Adrenal gland (tissue), 12 donors: ENCODE data around the gene KCNH5. TPM values are rescaled to one million over a fixed set of nuclear protein-coding genes. Genes with fewer than 3 reads are reported as not detected.

Experiments
- DNase-seq, 7 donors: peaks; one replicate each; pipeline ENCODE4 v3.0.0-alpha.2; 2019 to 2020
- H3K27ac ChIP-seq, 5 donors: fragments of 200-600 bp; sonication (generic) in 4 of 5; 1 replicate in 3 of 5; 2 replicates in 2 of 5; pipeline versions ENCODE4 v1.5.1 to v1.8.0; 2016 to 2020; ENCODE audit warnings: mild to moderate bottlenecking in 1 of 5
- H3K27me3 ChIP-seq: fragments of 200-600 bp; 2 replicates; pipeline ENCODE4 v1.8.0; 2021
- H3K36me3 ChIP-seq, 2 donors: fragments of 200-600 bp; replicated peaks in 1 of 2; 1 replicate in 1 of 2; 2 replicates in 1 of 2; pipeline versions ENCODE4 v1.5.1 to v1.8.0; 2018 to 2022
- H3K4me1 ChIP-seq, 2 donors: fragments of 200-600 bp; replicated peaks in 1 of 2; 1 replicate in 1 of 2; 2 replicates in 1 of 2; pipeline versions ENCODE4 v1.5.1 to v1.8.0; 2018 to 2021
- H3K4me3 ChIP-seq, 4 donors: fragments of 200-600 bp; sonication (generic) in 3 of 4; one replicate each; pipeline ENCODE4 v1.5.1; 2016 to 2018
- H3K9me3 ChIP-seq, 3 donors: fragments of 200-600 bp; sonication (generic) in 1 of 3; replicated peaks in 1 of 3; 1 replicate in 2 of 3; 2 replicates in 1 of 3; pipeline versions ENCODE4 v1.5.1 to v1.8.0; 2016 to 2021
- POLR2A ChIP-seq, 2 donors: fragments of 450-650 bp; IDR thresholded peaks; one replicate each; pipeline ENCODE4 v1.6.1; 2017; ENCODE audit warnings: antibody characterized with exemption in 2 of 2, mild to moderate bottlenecking in 2 of 2, moderate library complexity in 1 of 2
- WGBS, 4 donors: extraction: QIAGEN DNeasy Blood & Tissue Kit in 2 of 4; methylation state at CpG; one replicate each; pipeline versions ENCODE4 v1.1.5 to v1.1.7; 2013 to 2017; 5-methylcytosine and 5-hydroxymethylcytosine counted together
- intact Hi-C, 2 donors: fragments of 100-400 bp; cut with DNase I; formaldehyde crosslinking; loops; one replicate each; pipeline versions ENCODE4 v1.14.1 to v1.15.0; 2022 to 2023
- polyA plus RNA-seq, 3 donors: library from polyadenylated mRNA; stranded (reverse); fragments of 200-250 nt in 2 of 3; fragments of 350-450 nt in 1 of 3; fragmentation: Illumina TruSeq in 1 of 3; extraction: RNeasy Lipid Tissue Mini Kit (QIAGEN cat#74804) in 1 of 3; gene quantifications; one replicate each; pipeline ENCODE4 v1.2.3, GENCODE V29; 2013 to 2014
- total RNA-seq, 9 donors: library from RNA; depleted of rRNA in 4 of 9; stranded (reverse); fragments of >200 nt in 4 of 9; fragments of 120-200 nt in 1 of 9; fragmentation: NEBNext Ultra II Directional in 1 of 9; extraction: Animal tissue kit (Norgen Biotek cat#: 25700) in 1 of 9; gene quantifications; one replicate each; pipeline versions ENCODE4 v1.1.0 to v1.2.4, GENCODE V29; 2013 to 2023
- TF ChIP-seq, protein P1 (sequence below), 6 experiments: fragments of 450-650 bp in 4 of 6; fragments of 200-600 bp in 2 of 6; sonication (generic) in 1 of 6; IDR thresholded peaks; 1 replicate in 5 of 6; 2 replicates in 1 of 6; pipeline versions ENCODE4 v1.5.1 to v1.8.0; 2016 to 2021; ENCODE audit warnings: antibody characterized with exemption in 6 of 6, mild to moderate bottlenecking in 2 of 6, moderate library complexity in 1 of 6
- donor health status: healthy with polysubstance abuse.
- donor health status: Bipolar disorder and iron deficiency.
- donor health status: DM: yes; HTN: yes; CAD: no.
- donor health status: DM: no; HTN: no; CAD: no.
- donor health status: DM: no; HTN: no; CAD: no.
- donor health status: DM: yes; HTN: yes; CAD: no.

KCNH5 gene
- total and polyA plus RNA-seq, 12 donors: 0.10 to 3.2 (median 0.84) TPM; not detected in 4

DNA sequence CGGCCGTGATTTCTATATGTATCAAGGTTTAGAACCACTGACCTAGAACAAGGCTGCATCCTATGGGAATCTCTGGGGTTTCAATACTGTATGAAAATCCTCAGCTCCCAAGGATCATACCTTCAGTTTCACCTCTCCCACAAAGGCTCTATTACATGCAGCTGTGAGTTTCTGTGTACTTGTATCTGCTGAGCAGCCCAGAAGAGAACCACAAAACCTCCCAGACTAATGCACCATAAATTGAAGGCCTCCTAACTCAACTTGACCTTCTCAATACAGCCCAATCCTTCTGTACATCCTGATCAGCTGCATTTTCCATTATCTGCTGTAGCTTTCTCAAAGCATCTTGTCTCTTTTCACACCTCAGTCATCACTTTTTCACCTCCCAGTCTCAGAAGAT is 5.4 kb upstream of the KCNH5 start:
- peaks cover 4% of the 10 kb centered on the region for H3K27me3 ChIP-seq
- H3K4me1 ChIP-seq: no peaks in the 10 kb centered on the region
- TF ChIP-seq POLR2A (IDR thresholded peaks at IDR 0.05): no peak
- TF ChIP-seq, protein P1, sequence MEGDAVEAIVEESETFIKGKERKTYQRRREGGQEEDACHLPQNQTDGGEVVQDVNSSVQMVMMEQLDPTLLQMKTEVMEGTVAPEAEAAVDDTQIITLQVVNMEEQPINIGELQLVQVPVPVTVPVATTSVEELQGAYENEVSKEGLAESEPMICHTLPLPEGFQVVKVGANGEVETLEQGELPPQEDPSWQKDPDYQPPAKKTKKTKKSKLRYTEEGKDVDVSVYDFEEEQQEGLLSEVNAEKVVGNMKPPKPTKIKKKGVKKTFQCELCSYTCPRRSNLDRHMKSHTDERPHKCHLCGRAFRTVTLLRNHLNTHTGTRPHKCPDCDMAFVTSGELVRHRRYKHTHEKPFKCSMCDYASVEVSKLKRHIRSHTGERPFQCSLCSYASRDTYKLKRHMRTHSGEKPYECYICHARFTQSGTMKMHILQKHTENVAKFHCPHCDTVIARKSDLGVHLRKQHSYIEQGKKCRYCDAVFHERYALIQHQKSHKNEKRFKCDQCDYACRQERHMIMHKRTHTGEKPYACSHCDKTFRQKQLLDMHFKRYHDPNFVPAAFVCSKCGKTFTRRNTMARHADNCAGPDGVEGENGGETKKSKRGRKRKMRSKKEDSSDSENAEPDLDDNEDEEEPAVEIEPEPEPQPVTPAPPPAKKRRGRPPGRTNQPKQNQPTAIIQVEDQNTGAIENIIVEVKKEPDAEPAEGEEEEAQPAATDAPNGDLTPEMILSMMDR (IDR thresholded peaks at IDR 0.05): no peak
- DNase-seq: no peak
- 84 to 95% (median 91%) methylated on average over 2 of the region's 2 CpGs for WGBS, 4 donors
- no peak overlapping the region for H3K27ac ChIP-seq
- no peaks in the 10 kb centered on the region for H3K36me3 ChIP-seq
- intact Hi-C loops: no loop called here
- H3K4me3 ChIP-seq: no peak overlapping the region
- no peaks in the 10 kb centered on the region for H3K9me3 ChIP-seq

DNA sequence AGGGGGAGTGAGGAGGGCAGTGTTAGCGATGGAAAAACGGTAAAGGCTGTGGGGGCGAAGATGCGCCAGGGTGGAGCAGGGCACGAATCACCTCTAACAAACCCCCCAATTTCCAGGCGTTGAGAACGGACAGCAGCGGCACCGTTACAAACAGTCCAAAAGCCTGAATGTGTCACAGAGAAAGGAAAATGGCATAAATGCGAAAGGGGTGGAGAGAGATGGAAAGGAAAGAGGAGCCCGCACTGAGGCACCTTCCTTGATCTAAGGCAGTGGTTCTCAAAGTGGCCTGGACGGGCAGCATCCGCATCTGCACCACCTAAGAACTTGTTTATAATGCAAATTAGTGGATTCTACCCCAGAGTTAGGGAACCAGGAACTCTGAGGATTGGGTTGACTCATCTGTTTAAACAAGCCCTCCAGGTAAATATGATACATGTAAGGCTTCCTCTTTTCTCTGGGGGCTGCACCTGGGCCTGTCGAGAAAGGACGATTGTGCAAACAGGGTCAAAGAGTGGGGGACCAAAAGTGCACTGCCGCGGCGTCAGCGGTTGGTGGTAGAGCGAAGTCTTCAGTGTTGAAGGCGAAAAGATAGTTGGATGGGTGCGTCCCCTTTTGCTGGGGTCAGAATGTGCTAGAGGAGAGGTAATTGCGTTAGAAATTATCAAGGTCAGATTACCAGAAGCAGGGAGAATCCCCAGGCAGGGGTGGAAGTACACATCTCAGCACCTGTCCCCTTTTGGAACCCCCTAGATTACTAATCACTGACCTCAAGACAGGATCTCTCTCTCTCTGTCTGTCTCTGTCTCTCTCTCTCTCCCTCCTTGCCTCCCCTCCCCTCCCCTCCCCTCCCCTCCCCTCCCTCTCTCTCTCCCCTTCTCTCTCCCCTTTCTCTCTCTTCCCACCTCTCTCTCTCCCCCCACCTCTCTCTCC is 1.3 kb upstream of the KCNH5 start:
- H3K27ac ChIP-seq: peak overlapping the region in 1 of 5 donors; percentile 62
- TF ChIP-seq, protein P1 (IDR thresholded peaks at IDR 0.05): no peak
- no peak for TF ChIP-seq POLR2A (IDR thresholded peaks at IDR 0.05)
- H3K9me3 ChIP-seq: no peaks in the 10 kb centered on the region
- no peaks in the 10 kb centered on the region for H3K4me1 ChIP-seq
- peaks cover 19% of the 10 kb centered on the region for H3K27me3 ChIP-seq
- H3K4me3 ChIP-seq: no peak overlapping the region
- 8 to 13% (median 11%) methylated on average over 22 to 23 of the region's 23 CpGs for WGBS, 4 donors
- intact Hi-C loops: no loop called here
- no peaks in the 10 kb centered on the region for H3K36me3 ChIP-seq
- no peak for DNase-seq

DNA sequence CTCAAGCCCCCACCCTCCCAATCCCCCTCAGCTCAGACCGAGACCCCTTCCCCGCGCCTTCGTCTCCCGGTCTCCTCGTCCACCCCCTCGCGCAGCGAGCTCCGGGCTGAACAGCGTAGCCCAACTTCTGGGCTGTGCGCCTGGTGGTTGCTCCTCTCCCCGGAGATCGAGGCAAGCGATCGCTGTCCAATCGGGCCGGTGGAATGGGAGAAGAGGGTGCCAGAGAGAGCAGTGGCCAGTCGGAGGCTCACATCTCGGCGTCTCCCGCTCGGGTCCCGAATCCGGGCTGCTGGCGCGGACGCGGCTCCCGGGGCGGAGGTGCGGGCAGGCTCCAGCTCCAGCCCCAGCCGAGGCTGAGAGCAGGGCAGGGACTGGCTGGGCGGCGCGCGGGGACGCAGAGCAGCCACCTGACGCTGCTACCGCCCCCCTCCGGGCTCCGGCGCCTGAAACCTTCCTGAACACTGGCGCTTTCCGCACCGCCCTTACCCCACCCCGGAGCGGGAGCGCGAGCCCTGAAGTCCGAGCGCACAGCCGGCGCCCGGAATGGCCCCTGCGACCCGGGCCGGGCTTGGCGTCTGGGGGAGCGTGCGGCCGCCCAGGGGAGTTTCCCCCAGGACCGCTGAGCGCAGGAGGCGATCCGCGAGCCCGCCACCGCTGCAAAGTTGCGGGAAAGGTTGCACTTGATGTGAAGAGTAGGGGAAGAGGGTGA is 508 bp upstream of the KCNH5 start:
- H3K27ac ChIP-seq: peak overlapping the region in 1 of 5 donors; percentile 62
- TF ChIP-seq, protein P1 (IDR thresholded peaks at IDR 0.05): no peak
- peak in 1 of 2 donors; percentile 19 for TF ChIP-seq POLR2A (IDR thresholded peaks at IDR 0.05)
- H3K36me3 ChIP-seq: no peaks in the 10 kb centered on the region
- H3K4me1 ChIP-seq: no peaks in the 10 kb centered on the region
- H3K4me3 ChIP-seq: no peak overlapping the region
- H3K9me3 ChIP-seq: no peaks in the 10 kb centered on the region
- intact Hi-C loops: no loop called here
- WGBS, 4 donors: 0 to 6% (median 1%) methylated on average over 3 to 70 of the region's 70 CpGs
- peaks cover 19% of the 10 kb centered on the region for H3K27me3 ChIP-seq
- peak in 2 of 7 donors; percentile 32 to 76 for DNase-seq

DNA sequence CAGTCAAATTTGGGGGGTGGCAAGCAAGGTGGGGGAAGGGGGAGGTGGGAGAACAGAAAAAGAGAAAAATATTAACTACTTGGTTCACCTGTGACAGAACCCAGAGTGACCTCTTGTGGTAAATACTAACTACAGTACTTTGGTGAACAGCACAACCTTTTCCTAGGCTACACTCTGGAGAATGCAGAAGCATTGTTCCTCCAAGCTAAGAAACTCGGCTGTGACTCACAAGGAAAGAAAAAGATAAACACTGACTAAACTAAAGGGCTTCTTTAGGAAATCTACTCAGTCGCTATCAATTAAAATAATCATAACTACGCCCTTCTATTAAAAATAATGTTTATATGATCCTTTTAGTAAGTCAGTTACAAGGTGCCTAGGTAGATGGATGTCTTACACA is 5.4 kb downstream of the KCNH5 start:
- 14 to 22% (median 15%) methylated on average over 3 of the region's 3 CpGs for WGBS, 4 donors
- no peak for DNase-seq
- no peak for TF ChIP-seq POLR2A (IDR thresholded peaks at IDR 0.05)
- TF ChIP-seq, protein P1 (IDR thresholded peaks at IDR 0.05): peak in 1 of 6 experiments; percentile 4
- Histone ChIP-seq H3K4me3 (no peak overlapping the region), H3K9me3 (no peaks in the 10 kb centered on the region), H3K4me1 (no peaks in the 10 kb centered on the region), H3K36me3 (no peaks in the 10 kb centered on the region), H3K27ac (no peak overlapping the region), H3K27me3 (peaks cover 14% of the 10 kb centered on the region)
- intact Hi-C loops: no loop called here
